GM12878 (cell line): Measurements from ENCODE around the gene TMEM131L. TPM values are rescaled to one million over a fixed set of nuclear protein-coding genes. Genes with fewer than 3 reads are reported as not detected.

Experiments
- ATAC-seq: fragments of 200-7000 bp; cut with Tn5 transposase; 3 replicates; pipeline ENCODE4 v1.9.1; 2020; ENCODE audit warnings: mild to moderate bottlenecking, moderate library complexity
- BruUV-seq: library from RNA; stranded (reverse); fragments of 400-500 nt; replicated peaks from 2 replicates; lab custom pipeline; 2021; lab: Mats Ljungman, UMichigan
- CTCF ChIA-PET: fragments of 300-600 bp; sonication (Branson Sonifier 250); formaldehyde crosslinking; extraction: SDS; loops from one replicate; lab custom pipeline; 2021; ENCODE audit warnings: inconsistent platforms; lab: Yijun Ruan, JAX
- POLR2A ChIA-PET: fragments of 350-600 bp; formaldehyde crosslinking; extraction: SDS; loops from one replicate; lab custom pipeline; 2021; ENCODE audit warnings: inconsistent platforms; lab: Charles Lee
- RAD21 ChIA-PET: fragments of 300-600 bp; sonication (Branson Sonifier 250); formaldehyde crosslinking; loops from one replicate; lab custom pipeline; 2023; ENCODE audit warnings: antibody characterized with exemption; ENCODE audit not compliant: unreplicated experiment; lab: Charles Lee
- SMC1A ChIA-PET: fragments of 300-600 bp; sonication (Branson Sonifier 250); formaldehyde crosslinking; loops from one replicate; lab custom pipeline; 2023; ENCODE audit not compliant: unreplicated experiment, uncharacterized antibody; lab: Charles Lee
- DNase-seq: peaks from one replicate; pipeline ENCODE4 v3.0.0-alpha.2; 2011; ENCODE audit warnings: low read depth, low spot score
- FAIRE-seq: peaks from 3 replicates; lab custom pipeline; 2011; peaks lifted over from hg19 to GRCh38; lab: Jason Lieb, UNC
- H2AFZ ChIP-seq: 2 replicates; pipeline ENCODE4 v1.6.0; 2011; ENCODE audit warnings: low read depth, low read length, control low read depth; ENCODE audit not compliant: control insufficient read depth
- H3K27ac ChIP-seq: 2 replicates; pipeline ENCODE4 v1.5.1; 2011; ENCODE audit warnings: control low read depth; ENCODE audit not compliant: control insufficient read depth, insufficient read depth
- H3K27me3 ChIP-seq, 2 experiments: replicated peaks in 1 of 2; 2 replicates each; pipeline versions ENCODE4 v1.6.0 to v1.6.1; 2011; ENCODE audit warnings: low read length in 1 of 2; ENCODE audit not compliant: control insufficient read depth in 2 of 2, insufficient read depth in 2 of 2
- H3K36me3 ChIP-seq, 2 experiments: 2 replicates each; pipeline ENCODE4 v1.5.1; 2011; ENCODE audit warnings: low read length in 1 of 2; ENCODE audit not compliant: control insufficient read depth in 2 of 2, insufficient read depth in 2 of 2
- H3K4me1 ChIP-seq: 2 replicates; pipeline ENCODE4 v1.6.1; 2011; ENCODE audit warnings: mild to moderate bottlenecking, low read length, moderate library complexity, mixed read lengths; ENCODE audit not compliant: control insufficient read depth, insufficient read depth
- H3K4me2 ChIP-seq: 2 replicates; pipeline ENCODE4 v1.6.0; 2011; ENCODE audit warnings: control low read depth; ENCODE audit not compliant: control insufficient read depth, insufficient read depth
- H3K4me3 ChIP-seq: fragments of 200-600 bp; sonication (generic); 2 replicates; pipeline ENCODE4 v1.5.1; 2016
- H3K79me2 ChIP-seq: 2 replicates; pipeline ENCODE4 v1.6.0; 2011; ENCODE audit warnings: low read length; ENCODE audit not compliant: control insufficient read depth, insufficient read depth
- H3K9ac ChIP-seq: 2 replicates; pipeline ENCODE4 v1.8.0; 2011; ENCODE audit warnings: low read length, control low read depth, mixed read lengths; ENCODE audit not compliant: control insufficient read depth, insufficient read depth
- H3K9me3 ChIP-seq: replicated peaks from 3 replicates; pipeline ENCODE4 v1.5.1; 2011; ENCODE audit warnings: mild to moderate bottlenecking, low read length; ENCODE audit not compliant: control insufficient read depth, insufficient read depth
- H4K20me1 ChIP-seq: 2 replicates; pipeline ENCODE4 v1.6.0; 2011; ENCODE audit not compliant: control insufficient read depth, insufficient read depth
- CTCF ChIP-seq, 3 experiments: IDR thresholded peaks in 2 of 3; conservative IDR thresholded peaks in 1 of 3; 2 replicates each; pipeline ENCODE4 v1.5.1; 2011; ENCODE audit warnings: low read depth in 3 of 3, low read length in 3 of 3, mild to moderate bottlenecking in 3 of 3, control low read depth in 2 of 3, moderate library complexity in 2 of 3, inconsistent platforms in 1 of 3, mixed read lengths in 1 of 3; ENCODE audit not compliant: control insufficient read depth in 2 of 3, insufficient read depth in 1 of 3; ENCODE audit errors: extremely low read depth in 1 of 3
- ETV6 ChIP-seq, 2 experiments: fragments of 450-650 bp in 1 of 2; IDR thresholded peaks in 1 of 2; conservative IDR thresholded peaks in 1 of 2; 2 replicates each; pipeline ENCODE4 v1.6.1; 2014; ENCODE audit warnings: antibody characterized with exemption in 1 of 2, borderline replicate concordance in 1 of 2, low read depth in 1 of 2, mild to moderate bottlenecking in 1 of 2, moderate library complexity in 1 of 2
- MXI1 ChIP-seq: fragments of 150-350 bp; IDR thresholded peaks from 2 replicates; pipeline ENCODE4 v1.6.1; 2011; ENCODE audit warnings: low read depth, mild to moderate bottlenecking, inconsistent platforms, low read length, improper control_type of control experiment
- PML ChIP-seq: IDR thresholded peaks from 2 replicates; pipeline ENCODE4 v1.6.1; 2012; ENCODE audit warnings: low read length, inconsistent platforms
- POLR2A ChIP-seq: IDR thresholded peaks from 2 replicates; pipeline ENCODE4 v1.6.1; 2011; ENCODE audit warnings: low read depth, mild to moderate bottlenecking, low read length
- RAD21 ChIP-seq: IDR thresholded peaks from 2 replicates; pipeline ENCODE4 v1.6.1; 2011; ENCODE audit warnings: mild to moderate bottlenecking, low read depth, low read length, moderate library complexity; ENCODE audit not compliant: insufficient read depth
- TCF7 ChIP-seq: IDR thresholded peaks from 2 replicates; pipeline ENCODE4 v1.6.1; 2014; ENCODE audit warnings: antibody characterized with exemption, borderline replicate concordance
- ZSCAN29 ChIP-seq: fragments of 450-650 bp; IDR thresholded peaks from 2 replicates; pipeline ENCODE4 v1.6.1; 2017; ENCODE audit warnings: mild to moderate bottlenecking, moderate library complexity
- WGBS: methylation state at CpG from one replicate; pipeline ENCODE4 v1.1.6; 2016; ENCODE audit warnings: low lambda C conversion rate; ENCODE audit not compliant: insufficient replicate concordance, insufficient coverage; ENCODE audit errors: missing lambda C conversion rate; 5-methylcytosine and 5-hydroxymethylcytosine counted together
- in situ Hi-C: fragments of 300-500 bp; cut with MboI; formaldehyde crosslinking; loops from 9 replicates; pipeline ENCODE4 v1.14.3; 2018; ENCODE audit warnings: mixed read lengths
- intact Hi-C: fragments of 100-400 bp; cut with micrococcal nuclease; formaldehyde crosslinking; loops from one replicate; pipeline ENCODE4 v1.14.2; 2022; ENCODE audit not compliant: unreplicated experiment
- polyA plus RNA-seq, 11 experiments: library from polyadenylated mRNA; depleted of rRNA in 4 of 11; unstranded in 6 of 11; stranded (reverse) in 5 of 11; fragments of >200 nt; fragmentation: Nextera tagmentation in 4 of 11; fragmentation: Illumina TruSeq in 1 of 11; extraction: Ambion mirVana in 4 of 11; extraction: Trizol in 1 of 11; gene quantifications; 1 replicate in 1 of 11; 2 replicates in 10 of 11; pipeline versions ENCODE4 v1.2.1 to v1.2.3, GENCODE V29; 2011 to 2016; ENCODE audit warnings: inconsistent platforms in 2 of 11, missing spikeins in 2 of 11, low read depth in 1 of 11
- total RNA-seq, 4 experiments: library from RNA; depleted of rRNA in 3 of 4; stranded (reverse); fragments of >200 nt in 3 of 4; fragmentation: Illumina TruSeq in 1 of 4; extraction: Trizol in 1 of 4; gene quantifications; 2 replicates each; pipeline versions ENCODE4 v1.2.1 to v1.2.3, GENCODE V29; 2013 to 2021

The TMEM131L gene
- total and polyA plus RNA-seq, 10 of the 15 experiments (the other 5 are each of a cell fraction or from before 2014, with no cell fraction given), result 8.5 to 101 (median 74.4) TPM

- TF ChIP-seq MXI1 (no peak), PML (no peak), RAD21 (no peak), ZSCAN29 (no peak)
Observed at GRCh38 chr4:153529646-153530045, 63.5 kb downstream of the TMEM131L start (continued).

- no peak overlapping the region; the same call in none of the 2 replicates for H3K4me3 ChIP-seq
- H3K4me2 ChIP-seq, result peak overlapping the region; percentile 65
- in situ Hi-C loops, result no loop called here
Observed at GRCh38 chr4:153530284-153530999, 64.3 kb downstream of the TMEM131L start.

More at GRCh38 chr4:153530284-153530999, 64.3 kb downstream of the TMEM131L start:
- FAIRE-seq (no peak), ATAC-seq (0 out of 3 replicates have a peak, but pooled peaks have one; percentile 6), DNase-seq (no peak)
- intact Hi-C loops, result no loop called here
- ChIA-PET CTCF (interaction anchor here (1.0 to 3.1 kb wide), 11 partner anchors 8 to 189 kb away, joined by 3 to 14 read pairs (median 4); partner anchors contain the start of gene TMEM131L), POLR2A (interaction anchor here (0.6 to 18.7 kb wide), 3 partner anchors 11 to 92 kb away, joined by 3 to 322 read pairs (median 6); no protein-coding TSS in a partner anchor), SMC1A (interaction anchor here (0.7 to 6.9 kb wide), 20 partner anchors 10 to 178 kb away, joined by 3 to 48 read pairs (median 6); no protein-coding TSS in a partner anchor), RAD21 (interaction anchor here (0.7 to 2.7 kb wide), 11 partner anchors 7 to 97 kb away, joined by 3 to 13 read pairs (median 4); no protein-coding TSS in a partner anchor)
- Histone ChIP-seq H3K9me3 (no peaks in the 10 kb centered on the region), H3K27me3 (no peaks in the 10 kb centered on the region), H3K9ac (no peak overlapping the region), H4K20me1 (peaks cover 5% of the 10 kb centered on the region), H3K36me3 (peaks cover 15% of the 10 kb centered on the region in 2 experiments; a peak in 3 of 4 replicates), H3K27ac (peak overlapping the region; percentile 68), H3K79me2 (peaks cover 96% of the 10 kb centered on the region), H3K4me1 (peaks cover 61% of the 10 kb centered on the region), H2AFZ (no peak overlapping the region)
- 12% methylated on average over 8 of the region's 8 CpGs for WGBS
- TF ChIP-seq POLR2A (peak; percentile 38; the same call in 1 of the 2 replicates), ETV6 (conservative IDR thresholded peaks at IDR 0.05 in 1 of 2, IDR thresholded peaks at IDR 0.05 in 1 of 2; ENCODE audit: borderline replicate concordance in 1 of 2, low read depth in 1 of 2) (peak in 1 of 2 experiments; percentile 46; a peak in 1 of 4 replicates), TCF7 (no peak), CTCF (IDR thresholded peaks at IDR 0.05 in 2 of 3, conservative IDR thresholded peaks at IDR 0.05 in 1 of 3; ENCODE audit: control insufficient read depth in 2 of 3, extremely low read depth in 1 of 3, insufficient read depth in 1 of 3, low read depth in 3 of 3, low read length in 3 of 3) (no peak)
- BruUV-seq, result no TSS peak
